ENCODE results near the gene TELO2. TPM values are rescaled to one million over a fixed set of nuclear protein-coding genes. Genes with fewer than 3 reads are reported as not detected.

Gene TELO2
- polyA plus RNA-seq, 2 of the 4 experiments (the other 2 are of a cell fraction), result 10.6 to 34.8 TPM

- Histone ChIP-seq H3K4me2 (no peak overlapping the region), H3K27ac (no peak overlapping the region), H3K4me1 (no peaks in the 10 kb centered on the region), H3K4me3 (no peak overlapping the region), H3K9me3 (no peaks in the 10 kb centered on the region)
- ChIA-PET CTCF (no interaction called here), POLR2A (no interaction called here)
- DNase-seq (ENCODE audit: low read depth in 1 of 2, low spot score in 1 of 2) (no peak), FAIRE-seq (no peak), ATAC-seq (no peak)
- 84% methylated on average over 24 of the region's 39 CpGs for WGBS (ENCODE audit: missing lambda C conversion rate)
- no peak for TF ChIP-seq ESRRA (IDR thresholded peaks at IDR 0.05; ENCODE audit: borderline replicate concordance, low read length)
- no peak for TF ChIP-seq HOXA7 (CRISPR knock-in tag; IDR thresholded peaks at IDR 0.05)
- TF ChIP-seq JUN (IDR thresholded peaks at IDR 0.05), result no peak
- no peak for TF ChIP-seq BCL3 (IDR thresholded peaks at IDR 0.05)
- no peak for TF ChIP-seq PBX3 (IDR thresholded peaks at IDR 0.05)
- no peak for TF ChIP-seq SREBF2 (IDR thresholded peaks at IDR 0.05)
- TF ChIP-seq KDM1A (IDR thresholded peaks at IDR 0.05; ENCODE audit: low read depth), result no peak
These were observed 42.5 kb downstream of the TELO2 start for GRCh38 chr16:1535391-1536291.

GRCh38 chr16:1536601-1537000 lies 43.4 kb downstream of the TELO2 start:
- Histone ChIP-seq H3K4me1 (no peaks in the 10 kb centered on the region), H3K4me3 (no peak overlapping the region), H3K4me2 (no peak overlapping the region), H3K9me3 (no peaks in the 10 kb centered on the region), H3K27ac (no peak overlapping the region)
- ATAC-seq, result no peak
- CTCF ChIA-PET, result no interaction called here
- WGBS (ENCODE audit: missing lambda C conversion rate), result 86% methylated on average over 12 of the region's 13 CpGs
- TF ChIP-seq BCL3 (IDR thresholded peaks at IDR 0.05) (no peak), CBX8 (IDR thresholded peaks at IDR 0.05) (no peak), POLR2A (IDR thresholded peaks at IDR 0.05; ENCODE audit: low read length) (no peak), ESRRA (IDR thresholded peaks at IDR 0.05; ENCODE audit: borderline replicate concordance, low read length) (no peak), RCOR1 (IDR thresholded peaks at IDR 0.05; ENCODE audit: low read depth, low read length) (no peak), CEBPB (IDR thresholded peaks at IDR 0.05) (no peak), JUNB (IDR thresholded peaks at IDR 0.05) (no peak), HMGXB4 (CRISPR knock-in tag; IDR thresholded peaks at IDR 0.05; ENCODE audit: borderline replicate concordance) (no peak)
- no peak for DNase-seq (ENCODE audit: low read depth in 1 of 2, low spot score in 1 of 2)
- FAIRE-seq, result no peak
- POLR2A ChIA-PET, result no interaction called here

GRCh38 chr16:1537138-1537577 lies 44.0 kb downstream of the TELO2 start:
- no peak for ATAC-seq
- H3K27ac ChIP-seq, result no peak overlapping the region
- H3K4me1 ChIP-seq, result no peaks in the 10 kb centered on the region
- H3K9me3 ChIP-seq, result no peaks in the 10 kb centered on the region
- H3K4me2 ChIP-seq, result no peak overlapping the region
- ChIA-PET CTCF (no interaction called here), POLR2A (no interaction called here)
- TF ChIP-seq PBX3 (IDR thresholded peaks at IDR 0.05), result no peak
- TF ChIP-seq ZSCAN20 (CRISPR knock-in tag; IDR thresholded peaks at IDR 0.05), result no peak
- no peak for TF ChIP-seq KDM1A (IDR thresholded peaks at IDR 0.05; ENCODE audit: low read depth)
- H3K4me3 ChIP-seq, result no peak overlapping the region
- DNase-seq (ENCODE audit: low read depth in 1 of 2, low spot score in 1 of 2), result no peak
- FAIRE-seq, result no peak
- WGBS (ENCODE audit: missing lambda C conversion rate), result 90% methylated on average over 19 of the region's 27 CpGs

Measured in A549 (cell line).